Activated CD4-positive, alpha-beta T cell treated with anti-CD3 and anti-CD28 coated beads, Interleukin-2, amount 50 U/mL, for 4 hours (primary cell): ENCODE measurements around the gene PUS3.
"Not testable (repeated sequence)": the region's sequence is repeated elsewhere in the genome, so short reads cannot be mapped to it uniquely, and the experiment has no call there.

Experiments used
- DNase-seq, 2 experiments: peaks; one replicate each; pipeline ENCODE4 v3.0.0-alpha.2; 2020

The PUS3 gene

GRCh38 chr11:125862786-125863185 lies 40.2 kb downstream of the PUS3 start:
- not testable (repeated sequence) for DNase-seq

- DNase-seq = not testable (repeated sequence)
These were observed 45.3 kb downstream of the PUS3 start for GRCh38 chr11:125857670-125858069.

GRCh38 chr11:125846188-125846587 lies 56.8 kb downstream of the PUS3 start:
- DNase-seq = no peak
